T1000 (cell line): ENCODE results near the gene NEGR1.

Source experiments
- DNase-seq: peaks from one replicate; lab custom pipeline; 2025; ENCODE audit warnings: mixed read lengths; lab: John Stamatoyannopoulos, UW

NEGR1 gene

GRCh38 chr1:71850515-71850914 lies 431.8 kb downstream of the NEGR1 start:
- DNase-seq, result no peak

GRCh38 chr1:71843012-71843411 lies 439.3 kb downstream of the NEGR1 start:
- DNase-seq, result no peak

- DNase-seq, result no peak
These were observed 442.5 kb downstream of the NEGR1 start for GRCh38 chr1:71839876-71840275.

GRCh38 chr1:71836904-71837303 lies 445.4 kb downstream of the NEGR1 start:
- no peak for DNase-seq

GRCh38 chr1:71835442-71835813 lies 446.9 kb downstream of the NEGR1 start:
- no peak for DNase-seq

GRCh38 chr1:71834601-71835441 lies 447.5 kb downstream of the NEGR1 start:
- DNase-seq, result no peak

GRCh38 chr1:71831646-71832045 lies 450.7 kb downstream of the NEGR1 start:
- no peak for DNase-seq

GRCh38 chr1:71829346-71829745 lies 453.0 kb downstream of the NEGR1 start:
- no peak for DNase-seq

- DNase-seq, result no peak
These were observed 453.8 kb downstream of the NEGR1 start for GRCh38 chr1:71828431-71829012.

- DNase-seq, result no peak
These were observed 458.5 kb downstream of the NEGR1 start for GRCh38 chr1:71823708-71824305.

GRCh38 chr1:71817028-71817427 lies 465.3 kb downstream of the NEGR1 start:
- DNase-seq, result no peak

GRCh38 chr1:71809085-71809484 lies 473.3 kb downstream of the NEGR1 start:
- no peak for DNase-seq

- no peak for DNase-seq
These were observed 478.2 kb downstream of the NEGR1 start for GRCh38 chr1:71804140-71804539.

GRCh38 chr1:71796006-71796405 lies 486.3 kb downstream of the NEGR1 start:
- no peak for DNase-seq

GRCh38 chr1:71792264-71792663 lies 490.1 kb downstream of the NEGR1 start:
- DNase-seq, result no peak

- DNase-seq, result no peak
These were observed 494.2 kb downstream of the NEGR1 start for GRCh38 chr1:71788113-71788512.

GRCh38 chr1:71787699-71788098 lies 494.6 kb downstream of the NEGR1 start:
- no peak for DNase-seq

GRCh38 chr1:71786218-71786617 lies 496.1 kb downstream of the NEGR1 start:
- no peak for DNase-seq

- no peak for DNase-seq
These were observed 496.9 kb downstream of the NEGR1 start for GRCh38 chr1:71785450-71785849.

GRCh38 chr1:71785000-71785399 lies 497.3 kb downstream of the NEGR1 start:
- no peak for DNase-seq

- DNase-seq, result no peak
These were observed 498.1 kb downstream of the NEGR1 start for GRCh38 chr1:71784241-71784640.

GRCh38 chr1:71783071-71783470 lies 499.3 kb downstream of the NEGR1 start:
- no peak for DNase-seq

GRCh38 chr1:71781450-71781849 lies 500.9 kb downstream of the NEGR1 start:
- DNase-seq, result no peak
